Common myeloid progenitor, CD34-positive (primary cell): ENCODE results near the gene EHBP1L1.

Experiments used
- CTCF ChIA-PET: fragments of 350-600 bp; sonication (Branson Sonifier 250); formaldehyde crosslinking; loops from one replicate; lab custom pipeline; 2021; ENCODE audit warnings: antibody characterized with exemption; lab: Charles Lee
- POLR2A ChIA-PET: fragments of 350-600 bp; sonication (Branson Sonifier 250); formaldehyde crosslinking; loops from one replicate; lab custom pipeline; 2021; ENCODE audit warnings: antibody characterized with exemption; lab: Charles Lee
- DNase-seq, 3 donors: peaks; one replicate each; pipeline versions ENCODE4 v3.0.0 to v3.0.0-alpha.2; 2013
- H3K27ac ChIP-seq, 2 experiments: 1 replicate in 1 of 2; 2 replicates in 1 of 2; pipeline ENCODE4 v1.7.0; 2013; ENCODE audit warnings: inconsistent platforms in 2 of 2, low read length in 2 of 2, mild to moderate bottlenecking in 2 of 2, low read depth in 1 of 2, moderate library complexity in 1 of 2; ENCODE audit not compliant: severe bottlenecking in 2 of 2, insufficient read depth in 1 of 2, poor library complexity in 1 of 2
- H3K27me3 ChIP-seq, 5 experiments: replicated peaks in 2 of 5; 1 replicate in 3 of 5; 2 replicates in 2 of 5; pipeline versions ENCODE4 v1.6.1 to v1.7.0; 2013; ENCODE audit warnings: low read length in 4 of 5, mild to moderate bottlenecking in 2 of 5, moderate library complexity in 2 of 5, inconsistent platforms in 1 of 5; ENCODE audit not compliant: insufficient read depth in 5 of 5, control insufficient read depth in 4 of 5
- H3K36me3 ChIP-seq, 4 experiments: 1 replicate in 2 of 4; 2 replicates in 2 of 4; pipeline versions ENCODE4 v1.6.1 to v1.7.0; 2013; ENCODE audit warnings: low read length in 3 of 4, control low read depth in 1 of 4, mild to moderate bottlenecking in 1 of 4; ENCODE audit not compliant: control insufficient read depth in 4 of 4, insufficient read depth in 4 of 4
- H3K4me1 ChIP-seq, 4 experiments: 1 replicate in 3 of 4; 2 replicates in 1 of 4; pipeline versions ENCODE4 v1.6.1 to v1.7.1; 2013; ENCODE audit warnings: low read length in 3 of 4, mild to moderate bottlenecking in 3 of 4, control low read depth in 1 of 4, inconsistent platforms in 1 of 4, moderate library complexity in 1 of 4; ENCODE audit not compliant: control insufficient read depth in 4 of 4, insufficient read depth in 4 of 4; ENCODE audit errors: control extremely low read depth in 1 of 4
- H3K4me3 ChIP-seq, 7 experiments: 1 replicate in 4 of 7; 2 replicates in 3 of 7; pipeline versions ENCODE4 v1.5.1 to v1.7.0; 2013; ENCODE audit warnings: mild to moderate bottlenecking in 7 of 7, low read length in 6 of 7, moderate library complexity in 6 of 7, inconsistent platforms in 2 of 7, low read depth in 2 of 7, control low read depth in 1 of 7; ENCODE audit not compliant: insufficient read depth in 4 of 7, control insufficient read depth in 1 of 7; ENCODE audit errors: extremely low read depth in 1 of 7
- H3K9me3 ChIP-seq, 5 experiments: 1 replicate in 4 of 5; 2 replicates in 1 of 5; pipeline versions ENCODE4 v1.6.1 to v1.7.1; 2013; ENCODE audit warnings: low read length in 4 of 5, mild to moderate bottlenecking in 2 of 5, inconsistent platforms in 1 of 5, low read depth in 1 of 5, moderate library complexity in 1 of 5; ENCODE audit not compliant: control insufficient read depth in 4 of 5, insufficient read depth in 2 of 5; ENCODE audit errors: control extremely low read depth in 1 of 5
- WGBS: methylation state at CpG from one replicate; pipeline ENCODE4 v1.1.5; 2013; ENCODE audit not compliant: insufficient coverage; 5-methylcytosine and 5-hydroxymethylcytosine counted together

Gene EHBP1L1

GRCh38 chr11:65592858-65593517, 17.1 kb downstream of the EHBP1L1 start:
- H3K36me3 ChIP-seq: peaks cover 8 to 47% (median 25%) of the 10 kb centered on the region in 4 experiments
- CTCF ChIA-PET: interaction anchor here (0.8 to 16.6 kb wide), 18 partner anchors 14 to 318 kb away, joined by 3 to 229 read pairs (median 6); partner anchors contain the start of genes EHBP1L1, FAM89B, LTBP3 and MAP3K11
- no peak overlapping the region for H3K27ac ChIP-seq
- POLR2A ChIA-PET: interaction anchor here (0.7 to 1.0 kb wide), 3 partner anchors 21 to 53 kb away, joined by 3 read pairs; partner anchors contain the start of genes MAP3K11 and PCNX3
- WGBS: 89% methylated on average over 22 of the region's 22 CpGs
- H3K4me1 ChIP-seq: peaks cover 0 to 28% (median 26%) of the 10 kb centered on the region in 4 experiments
- DNase-seq: no peak
- no peaks in the 10 kb centered on the region for H3K27me3 ChIP-seq
- H3K9me3 ChIP-seq: no peaks in the 10 kb centered on the region
- no peak overlapping the region for H3K4me3 ChIP-seq

GRCh38 chr11:65593518-65594414, 17.9 kb downstream of the EHBP1L1 start:
- Histone ChIP-seq H3K4me1 (peaks cover 0 to 20% (median 18%) of the 10 kb centered on the region in 4 experiments), H3K4me3 (no peak overlapping the region), H3K9me3 (no peaks in the 10 kb centered on the region), H3K36me3 (peaks cover 11 to 54% (median 29%) of the 10 kb centered on the region in 4 experiments), H3K27ac (no peak overlapping the region), H3K27me3 (no peaks in the 10 kb centered on the region)
- CTCF ChIA-PET: interaction anchor here (0.5 to 16.6 kb wide), 22 partner anchors 9 to 318 kb away, joined by 3 to 229 read pairs (median 4); partner anchors contain the start of genes EHBP1L1, FAM89B, LTBP3 and MAP3K11
- WGBS: 91% methylated on average over 24 of the region's 26 CpGs
- POLR2A ChIA-PET: interaction anchor here (0.9 to 1.0 kb wide), 4 partner anchors 20 to 176 kb away, joined by 3 read pairs; partner anchors contain the start of genes MAP3K11 and PCNX3
- peak in 2 of 3 donors; percentile 59 to 66 for DNase-seq

GRCh38 chr11:65595131-65595530, 19.3 kb downstream of the EHBP1L1 start:
- H3K4me1 ChIP-seq: peaks cover 0 to 9% (median 6%) of the 10 kb centered on the region in 4 experiments
- no peak overlapping the region for H3K4me3 ChIP-seq
- no peaks in the 10 kb centered on the region for H3K9me3 ChIP-seq
- ChIA-PET CTCF (interaction anchor here (1.6 to 16.6 kb wide), 5 partner anchors 10 to 56 kb away, joined by 7 to 229 read pairs (median 89); partner anchors contain the start of genes EHBP1L1, MAP3K11 and PCNX3), POLR2A (interaction anchor here (0.6 to 0.7 kb wide), 2 partner anchors 18 to 90 kb away, joined by 3 to 4 read pairs; no protein-coding TSS in a partner anchor)
- peaks cover 9 to 55% (median 32%) of the 10 kb centered on the region in 4 experiments for H3K36me3 ChIP-seq
- H3K27ac ChIP-seq: no peak overlapping the region
- no peak for DNase-seq
- 100% methylated on average over 1 of the region's 3 CpGs for WGBS
- H3K27me3 ChIP-seq: no peaks in the 10 kb centered on the region

GRCh38 chr11:65595543-65596281, 19.9 kb downstream of the EHBP1L1 start, which contains the start of gene KCNK7:
KCNK7 (minus strand) TSS chr11:65595800; CDS start chr11:65595772, 28 bp downstream.
- Histone ChIP-seq H3K4me1 (peaks cover 0 to 9% (median 6%) of the 10 kb centered on the region in 4 experiments), H3K4me3 (no peak within 1 kb of the TSS), H3K9me3 (no peaks in the 10 kb centered on the region), H3K27me3 (no peaks in the 10 kb centered on the region), H3K36me3 (peaks cover 7 to 56% (median 33%) of the 10 kb centered on the region in 4 experiments), H3K27ac (no peak within 1 kb of the TSS)
- CTCF ChIA-PET: interaction anchor here (1.3 to 16.6 kb wide), 5 partner anchors 8 to 56 kb away, joined by 3 to 229 read pairs (median 89); partner anchors contain the start of genes EHBP1L1, MAP3K11 and PCNX3
- 78% methylated on average over 7 of the region's 12 CpGs for whole genome bisulfite sequencing
- DNase-seq: no peak
- POLR2A ChIA-PET: interaction anchor here (0.6 to 0.7 kb wide), 2 partner anchors 17 to 91 kb away, joined by 3 to 4 read pairs; no protein-coding TSS in a partner anchor

- Histone ChIP-seq H3K27me3 (no peaks in the 10 kb centered on the region), H3K36me3 (peaks cover 7 to 55% (median 36%) of the 10 kb centered on the region in 4 experiments), H3K4me1 (peaks cover 0 to 9% (median 6%) of the 10 kb centered on the region in 4 experiments), H3K4me3 (no peak overlapping the region), H3K27ac (no peak overlapping the region), H3K9me3 (no peaks in the 10 kb centered on the region)
- ChIA-PET CTCF (interaction anchor here (1.3 to 16.6 kb wide), 4 partner anchors 8 to 57 kb away, joined by 3 to 229 read pairs (median 48); partner anchors contain the start of genes MAP3K11 and PCNX3), POLR2A (no interaction called here)
- DNase-seq: no peak
- 100% methylated on average over 6 of the region's 6 CpGs for WGBS
Observed at GRCh38 chr11:65596520-65596919, 20.7 kb downstream of the EHBP1L1 start.

GRCh38 chr11:65598258-65598699, 22.4 kb downstream of the EHBP1L1 start:
- DNase-seq: no peak

More at GRCh38 chr11:65598258-65598699, 22.4 kb downstream of the EHBP1L1 start:
- H3K4me3 ChIP-seq: no peak overlapping the region
- H3K4me1 ChIP-seq: peaks cover 0 to 7% (median 5%) of the 10 kb centered on the region in 4 experiments
- WGBS: 95% methylated on average over 10 of the region's 16 CpGs
- CTCF ChIA-PET: interaction anchor here (1.5 to 16.6 kb wide), 4 partner anchors 8 to 59 kb away, joined by 3 to 229 read pairs (median 48); partner anchors contain the start of genes MAP3K11 and PCNX3
- POLR2A ChIA-PET: no interaction called here
- H3K9me3 ChIP-seq: no peaks in the 10 kb centered on the region
- peaks cover 4 to 50% (median 33%) of the 10 kb centered on the region in 4 experiments for H3K36me3 ChIP-seq
- H3K27me3 ChIP-seq: no peaks in the 10 kb centered on the region
- H3K27ac ChIP-seq: no peak overlapping the region
